Hematopoietic multipotent progenitor cell treated with erythropoietin and hydrocortisone succinate and interleukin-3 and kit ligand, for 8 days (in vitro differentiated cells): ENCODE data around the gene RIMBP2.

Experiments
- DNase-seq: peaks from one replicate; pipeline ENCODE4 v3.0.0-alpha.2; 2015

Gene RIMBP2

GRCh38 chr12:130477701-130478100 is 238.4 kb downstream of the RIMBP2 start:
- no peak for DNase-seq

- DNase-seq = no peak
Observed at GRCh38 chr12:130477266-130477665, 238.8 kb downstream of the RIMBP2 start.

GRCh38 chr12:130476451-130477135 is 239.5 kb downstream of the RIMBP2 start:
- no peak for DNase-seq

- DNase-seq = no peak
Observed at GRCh38 chr12:130474599-130475269, 241.4 kb downstream of the RIMBP2 start.

GRCh38 chr12:130473266-130473665 is 242.8 kb downstream of the RIMBP2 start:
- no peak for DNase-seq

GRCh38 chr12:130470969-130471368 is 245.1 kb downstream of the RIMBP2 start:
- no peak for DNase-seq

- DNase-seq = no peak
Observed at GRCh38 chr12:130469552-130469951, 246.5 kb downstream of the RIMBP2 start.

- DNase-seq = no peak
Observed at GRCh38 chr12:130468700-130469245, 247.3 kb downstream of the RIMBP2 start.

- DNase-seq = no peak
Observed at GRCh38 chr12:130468186-130468585, 247.9 kb downstream of the RIMBP2 start.

GRCh38 chr12:130465626-130466025 is 250.5 kb downstream of the RIMBP2 start:
- no peak for DNase-seq

- no peak for DNase-seq
Observed at GRCh38 chr12:130465046-130465445, 251.1 kb downstream of the RIMBP2 start.

GRCh38 chr12:130463818-130464670 is 252.1 kb downstream of the RIMBP2 start:
- no peak for DNase-seq

- DNase-seq = no peak
Observed at GRCh38 chr12:130463275-130463658, 252.8 kb downstream of the RIMBP2 start.

- DNase-seq = no peak
Observed at GRCh38 chr12:130462558-130463274, 253.4 kb downstream of the RIMBP2 start.

GRCh38 chr12:130461839-130462557 is 254.1 kb downstream of the RIMBP2 start:
- DNase-seq = no peak

- no peak for DNase-seq
Observed at GRCh38 chr12:130461447-130461815, 254.7 kb downstream of the RIMBP2 start.

GRCh38 chr12:130460611-130461446 is 255.3 kb downstream of the RIMBP2 start:
- DNase-seq = no peak

- no peak for DNase-seq
Observed at GRCh38 chr12:130459916-130460315, 256.2 kb downstream of the RIMBP2 start.

GRCh38 chr12:130458341-130458740 is 257.8 kb downstream of the RIMBP2 start:
- no peak for DNase-seq

GRCh38 chr12:130457215-130457614 is 258.9 kb downstream of the RIMBP2 start:
- no peak for DNase-seq
